Dedifferentiated amniotic fluid mesenchymal stem cell (primary cell): Measurements from ENCODE around the gene EEF1AKMT3.
A peak's percentile ranks its signal among the peaks of the same experiment; 100 is the strongest.

Experiments
- DNase-seq: peaks from one replicate; pipeline ENCODE4 v3.0.0-alpha.2; 2016; ENCODE audit errors: extremely low spot score

Gene EEF1AKMT3

DNA sequence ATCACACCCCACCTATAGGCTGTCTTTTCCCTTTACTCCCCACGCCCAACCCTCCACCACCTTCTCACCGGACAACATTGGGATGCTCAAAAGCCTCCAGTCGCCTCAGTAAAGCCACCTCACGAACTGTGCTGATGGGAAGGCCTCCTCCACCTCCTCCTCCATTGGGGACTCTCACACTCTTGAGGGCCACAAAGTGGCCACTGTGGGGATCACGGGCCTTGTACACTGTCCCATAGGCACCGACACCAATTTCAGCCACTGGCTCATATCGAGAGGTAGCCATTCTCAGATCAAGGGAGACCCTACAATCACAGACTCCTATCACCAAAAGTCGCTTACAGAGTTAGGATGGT is 21.0 kb upstream of the EEF1AKMT3 start:
- DNase-seq: no peak

GRCh38 chr12:57751788-57752667 is 20.4 kb upstream of the EEF1AKMT3 start, which contains the start of gene CDK4:
TSS of gene CDK4 (minus strand) at chr12:57752310. CDS start at chr12:57751717, 593 bp downstream.
- DNase-seq: peak; percentile 99

GRCh38 chr12:57752668-57753000 is 19.8 kb upstream of the EEF1AKMT3 start:
- no peak for DNase-seq

DNA sequence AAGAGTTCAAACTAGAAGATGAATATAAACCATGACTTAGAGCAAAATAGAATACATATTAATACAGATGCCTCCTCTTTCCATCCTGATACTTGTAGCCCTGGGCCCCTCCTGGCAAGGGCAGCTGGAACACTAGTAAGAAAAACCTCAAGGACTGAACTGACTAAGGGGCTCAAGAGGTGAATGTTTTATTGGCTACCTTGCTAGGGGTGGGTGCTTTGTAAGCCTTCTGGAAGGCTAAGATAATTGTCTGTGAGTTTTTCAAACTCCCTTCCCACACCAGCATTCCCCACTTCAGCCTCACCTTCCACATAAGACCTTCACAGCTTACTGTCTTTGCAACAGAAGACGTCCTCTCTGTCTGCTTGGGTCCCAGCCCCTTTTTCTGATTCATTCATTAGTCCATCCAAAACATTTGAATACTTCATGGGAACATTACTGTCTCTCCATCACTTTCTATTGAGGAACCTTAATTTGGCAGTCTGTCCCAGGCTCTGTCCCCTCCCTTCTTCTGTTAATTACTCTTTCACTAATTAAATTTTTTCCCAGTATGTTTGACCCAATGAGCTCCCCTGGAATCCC is 18.6 kb upstream of the EEF1AKMT3 start:
- no peak for DNase-seq

DNA sequence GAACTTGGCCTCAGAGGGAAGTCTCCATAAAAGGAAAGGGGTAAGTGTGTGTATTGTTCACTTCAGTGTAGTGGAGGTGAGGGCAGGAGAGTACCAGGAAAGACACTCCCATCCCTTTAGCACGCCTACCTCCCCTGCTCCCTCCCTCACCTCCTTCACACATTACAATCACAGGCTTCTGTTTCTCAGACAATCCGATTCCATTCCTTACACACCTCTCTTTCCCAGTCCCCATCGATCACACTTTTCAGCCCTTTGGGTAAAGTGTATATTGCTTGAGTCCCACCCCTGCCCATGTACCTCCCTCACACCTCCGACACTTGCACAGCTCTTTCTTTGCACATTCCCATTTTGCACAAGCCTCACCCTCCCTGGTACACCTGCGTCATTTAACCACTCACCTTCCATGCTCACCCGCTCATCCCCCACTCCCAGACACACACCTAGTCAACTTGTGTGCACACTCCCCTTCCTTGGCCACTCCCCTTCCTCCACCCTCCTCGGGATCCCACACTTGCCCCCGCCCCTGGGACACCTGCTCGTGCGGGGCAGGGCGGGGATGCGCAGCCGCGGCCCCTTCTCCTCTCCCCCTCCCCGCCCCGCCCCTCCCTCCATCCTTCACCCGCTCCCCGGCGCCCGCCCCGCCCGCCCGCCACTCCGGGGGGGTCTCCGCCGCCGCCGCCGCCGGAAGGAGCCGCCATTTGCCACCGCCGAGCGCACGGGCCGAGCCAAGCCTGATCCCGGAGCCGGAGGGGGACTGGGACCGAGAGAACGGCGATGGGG is 17.8 kb upstream of the EEF1AKMT3 start, which contains the start of gene MARCHF9:
Gene MARCHF9, plus strand, starts transcription at position 693 of the 783 bp plus-strand sequence. CDS start 426 bp downstream, outside the sequence.
- DNase-seq: no peak

GRCh38 chr12:57755194-57755453 is 17.3 kb upstream of the EEF1AKMT3 start:
- no peak for DNase-seq

DNA sequence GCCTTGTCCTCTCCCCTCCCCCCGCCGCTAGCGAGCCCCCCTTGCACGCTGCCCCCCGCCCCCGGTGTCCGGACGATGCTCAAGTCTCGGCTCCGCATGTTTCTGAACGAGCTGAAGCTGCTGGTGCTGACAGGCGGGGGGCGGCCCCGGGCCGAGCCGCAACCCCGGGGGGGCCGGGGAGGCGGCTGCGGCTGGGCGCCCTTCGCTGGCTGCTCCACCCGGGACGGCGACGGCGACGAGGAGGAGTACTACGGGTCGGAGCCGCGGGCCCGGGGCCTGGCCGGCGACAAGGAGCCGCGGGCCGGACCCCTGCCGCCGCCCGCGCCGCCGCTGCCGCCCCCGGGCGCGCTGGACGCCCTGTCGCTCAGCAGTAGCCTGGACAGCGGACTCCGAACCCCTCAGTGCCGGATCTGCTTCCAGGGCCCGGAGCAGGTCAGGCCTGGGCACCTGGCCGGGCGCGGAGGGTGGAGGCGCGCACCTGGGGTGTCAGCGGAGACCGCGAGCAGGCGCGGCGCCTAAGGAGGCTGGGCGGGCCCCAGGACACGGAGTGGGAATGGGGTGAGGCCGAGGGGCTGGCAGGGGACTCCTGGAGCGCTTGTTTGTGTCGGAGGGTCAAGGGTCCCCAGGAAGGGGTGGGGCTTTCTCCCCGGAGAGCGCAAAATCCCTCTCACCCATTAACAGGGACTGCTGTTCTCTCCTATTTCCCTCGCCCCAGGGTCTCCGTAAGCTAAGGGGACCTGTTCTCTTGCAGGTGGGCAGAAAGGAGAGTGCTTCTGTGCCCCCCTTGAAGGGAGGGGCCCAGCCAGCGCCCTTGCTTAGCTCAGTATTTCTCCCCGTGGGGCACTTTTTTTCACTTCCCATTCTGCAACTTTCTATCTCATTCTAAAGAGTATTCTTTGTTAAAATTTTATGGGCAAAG is 16.7 kb upstream of the EEF1AKMT3 start:
- no peak for DNase-seq

GRCh38 chr12:57756406-57757341 is 15.7 kb upstream of the EEF1AKMT3 start:
- no peak for DNase-seq

GRCh38 chr12:57757771-57758170 is 14.6 kb upstream of the EEF1AKMT3 start:
- DNase-seq: no peak

- DNase-seq: no peak
Measured at GRCh38 chr12:57758552-57759359, 13.7 kb upstream of the EEF1AKMT3 start.

- no peak for DNase-seq
Measured at GRCh38 chr12:57759360-57759980, 12.9 kb upstream of the EEF1AKMT3 start.

DNA sequence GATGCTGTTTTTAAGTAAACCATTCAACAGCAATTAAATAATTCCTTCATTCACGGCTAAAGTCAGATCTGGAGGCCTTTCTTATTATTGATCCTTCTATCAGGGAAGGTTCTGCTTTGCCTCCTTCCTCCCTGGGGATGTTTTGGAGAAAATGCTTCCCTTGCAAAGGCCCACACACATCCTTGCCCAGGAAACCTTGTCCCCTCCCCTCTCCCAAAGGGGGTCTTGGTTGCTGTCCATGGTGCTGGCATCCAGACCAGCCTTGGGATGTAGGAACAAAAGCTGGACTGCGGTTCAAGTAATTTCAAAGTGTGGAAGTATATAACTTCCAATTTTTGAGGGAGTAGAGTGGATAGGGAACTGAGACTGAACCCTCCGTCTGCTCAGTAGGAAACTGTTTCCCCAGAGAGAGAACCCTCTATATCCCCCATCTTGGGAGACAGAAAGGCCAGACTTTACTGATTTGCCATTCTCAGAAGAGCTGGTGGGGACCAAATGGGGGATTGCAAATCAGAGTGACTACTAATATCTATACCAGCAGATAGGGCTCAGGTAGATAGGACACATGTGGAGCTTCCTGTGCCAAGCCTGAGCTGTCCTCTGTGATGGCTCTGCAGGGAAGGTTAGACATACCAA is 11.9 kb upstream of the EEF1AKMT3 start:
- DNase-seq: no peak

- DNase-seq: no peak
Measured at GRCh38 chr12:57761391-57761998, 10.9 kb upstream of the EEF1AKMT3 start.

- no peak for DNase-seq
Measured at GRCh38 chr12:57762463-57762862, 10.0 kb upstream of the EEF1AKMT3 start.

DNA sequence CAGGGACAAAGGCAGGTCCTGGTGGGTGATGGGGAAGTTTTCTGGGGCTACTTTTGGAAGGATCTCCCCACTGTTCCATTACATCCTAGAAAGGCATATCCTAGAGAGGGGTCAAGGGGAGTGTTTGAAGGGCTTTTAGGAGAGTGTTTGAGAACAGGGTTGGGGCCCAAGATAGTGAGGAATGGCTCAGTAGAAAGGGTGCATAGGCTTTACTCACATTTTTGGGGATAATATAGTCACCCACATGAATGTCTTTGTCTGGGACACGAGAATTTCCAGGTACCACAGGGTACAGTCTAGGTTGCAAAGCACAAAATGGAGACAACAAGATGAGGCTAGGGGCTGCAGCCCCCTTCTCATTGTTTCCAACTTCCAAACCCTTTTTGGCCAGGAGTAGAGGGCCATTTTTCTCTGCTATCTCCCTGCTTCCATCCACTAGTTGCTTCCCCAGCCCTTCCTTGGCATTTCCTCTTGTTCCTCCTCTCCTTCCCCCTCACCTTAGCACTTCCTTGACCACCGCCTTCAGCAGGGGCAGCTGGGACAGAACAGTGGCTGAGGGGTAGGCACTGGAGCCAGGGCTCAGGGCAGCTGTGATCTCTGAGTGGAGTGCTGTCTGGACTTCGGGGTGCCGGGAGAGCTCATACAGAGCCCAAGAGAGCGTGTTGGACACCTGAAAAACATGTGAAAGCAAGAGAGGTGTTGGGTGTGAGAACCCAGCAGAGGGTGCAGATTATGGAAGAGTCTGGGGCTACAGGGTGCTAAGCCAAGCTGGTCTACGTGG is 8.3 kb upstream of the EEF1AKMT3 start:
- no peak for DNase-seq

DNA sequence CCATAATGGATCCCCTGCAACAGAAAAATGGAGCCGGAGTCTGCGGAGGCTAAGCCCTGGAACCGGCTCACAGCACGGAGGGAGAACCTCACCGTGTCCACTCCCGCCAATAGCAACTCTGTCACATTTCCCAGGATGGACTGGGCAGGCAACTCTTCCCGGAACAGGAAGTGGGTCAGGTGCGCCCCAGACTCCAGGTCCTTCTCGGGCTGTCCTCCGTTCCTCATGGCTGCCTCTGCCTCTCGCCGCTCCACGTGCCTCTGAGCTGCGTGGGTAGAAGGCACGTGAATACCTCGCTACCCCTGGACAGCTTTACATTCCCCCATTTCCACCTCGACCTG is 7.8 kb upstream of the EEF1AKMT3 start:
- no peak for DNase-seq

DNA sequence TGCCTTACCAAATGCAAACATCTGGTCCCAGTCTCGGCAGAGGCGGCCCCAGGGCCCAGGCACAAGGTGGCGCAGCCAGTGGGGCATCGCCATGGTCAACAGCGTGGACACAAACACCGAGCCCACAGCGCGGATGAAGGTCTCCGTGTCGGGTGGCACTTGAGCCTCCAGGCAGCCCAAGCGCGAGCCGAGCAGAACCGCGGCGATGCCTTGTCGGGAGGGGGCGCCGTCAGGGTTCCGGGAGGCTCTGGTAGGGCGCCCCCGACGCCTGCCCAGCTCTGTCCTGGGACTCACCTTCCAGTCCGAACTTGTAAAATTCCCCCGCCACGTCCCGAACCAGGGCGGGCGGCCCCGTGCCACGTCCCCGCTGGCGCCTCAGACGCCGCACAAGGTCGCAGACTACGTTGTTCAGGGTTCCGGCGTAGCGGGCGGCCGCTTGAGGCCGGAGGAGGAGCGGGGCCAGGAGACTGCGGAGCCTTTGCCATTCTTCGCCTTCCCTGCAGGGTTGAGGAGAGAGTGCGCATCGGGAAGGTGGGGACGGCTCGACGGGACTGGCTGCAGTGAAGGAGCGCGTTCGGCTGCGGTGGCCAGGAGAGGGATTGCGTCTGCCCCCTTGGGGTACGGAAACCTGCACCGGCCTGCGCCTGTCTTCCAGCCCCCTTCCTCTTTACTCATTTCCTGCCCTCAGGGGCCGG is 7.3 kb upstream of the EEF1AKMT3 start:
- DNase-seq: no peak
